ENCODE data around the gene MINDY3. TPM values are rescaled to one million over a fixed set of nuclear protein-coding genes. Genes with fewer than 3 reads are reported as not detected.
"Not testable (repeated sequence)": the region's sequence is repeated elsewhere in the genome, so short reads cannot be mapped to it uniquely, and the experiment has no call there.

Gene MINDY3
- polyA plus RNA-seq, 1 donor from 2014 or later, result 4.5 TPM

- Mint-ChIP-seq H3K27me3 (peaks cover 15% of the 10 kb centered on the region), H3K9me3 (peaks cover 0 to 3% (median 3%) of the 10 kb centered on the region in 3 donors), H3K4me1 (peaks cover 0 to 7% (median 0%) of the 10 kb centered on the region in 3 donors), H3K27ac (no peak overlapping the region), H3K4me3 (no peak overlapping the region), H3K36me3 (no peaks in the 10 kb centered on the region)
Measured at GRCh38 chr10:15865304-15865703, 5.0 kb upstream of the MINDY3 start.

DNA sequence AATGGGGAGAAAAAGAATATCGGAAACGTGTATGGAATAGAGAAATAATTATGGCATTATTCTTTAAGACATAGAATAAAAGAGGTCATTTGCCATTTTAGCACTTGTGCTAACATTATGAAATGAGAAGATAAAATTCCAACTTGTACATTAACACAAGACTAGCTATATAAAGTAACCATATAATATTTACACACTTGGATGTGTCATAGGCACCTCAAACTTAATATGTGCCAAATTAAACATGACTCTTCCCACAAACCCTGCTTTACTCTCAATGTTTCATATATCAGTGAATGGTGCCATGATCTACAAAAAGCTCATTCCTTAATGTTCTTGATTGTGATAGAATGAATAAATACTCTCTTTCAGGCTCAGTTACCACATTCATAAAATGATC lies 4.1 kb upstream of the MINDY3 start:
- no peaks in the 10 kb centered on the region for H3K36me3 Mint-ChIP-seq
- H3K4me1 Mint-ChIP-seq, result peaks cover 3 to 16% (median 4%) of the 10 kb centered on the region in 3 donors
- peak overlapping the region in 1 of 4 donors; percentile 78 for H3K4me3 Mint-ChIP-seq
- peaks cover 0 to 3% (median 3%) of the 10 kb centered on the region in 3 donors for H3K9me3 Mint-ChIP-seq
- H3K27me3 Mint-ChIP-seq, result peaks cover 15% of the 10 kb centered on the region
- H3K27ac Mint-ChIP-seq, result no peak overlapping the region

- H3K4me1 Mint-ChIP-seq, result peaks cover 7 to 16% (median 8%) of the 10 kb centered on the region in 3 donors
- H3K4me3 Mint-ChIP-seq, result peak overlapping the region in 1 of 4 donors; percentile 78
- H3K9me3 Mint-ChIP-seq, result peaks cover 0 to 3% (median 3%) of the 10 kb centered on the region in 3 donors
- H3K27ac Mint-ChIP-seq, result no peak overlapping the region
- H3K27me3 Mint-ChIP-seq, result peaks cover 15% of the 10 kb centered on the region
- no peaks in the 10 kb centered on the region for H3K36me3 Mint-ChIP-seq
Measured at GRCh38 chr10:15863733-15864132, 3.4 kb upstream of the MINDY3 start.

- no peak overlapping the region for H3K27ac Mint-ChIP-seq
- peaks cover 13% of the 10 kb centered on the region for H3K27me3 Mint-ChIP-seq
- no peaks in the 10 kb centered on the region for H3K36me3 Mint-ChIP-seq
- H3K4me3 Mint-ChIP-seq, result peak overlapping the region in 1 of 4 donors; percentile 78
- H3K4me1 Mint-ChIP-seq, result peaks cover 11 to 16% (median 11%) of the 10 kb centered on the region in 3 donors
- peaks cover 0 to 3% (median 3%) of the 10 kb centered on the region in 3 donors for H3K9me3 Mint-ChIP-seq
Measured at GRCh38 chr10:15863323-15863722, 3.0 kb upstream of the MINDY3 start.

DNA sequence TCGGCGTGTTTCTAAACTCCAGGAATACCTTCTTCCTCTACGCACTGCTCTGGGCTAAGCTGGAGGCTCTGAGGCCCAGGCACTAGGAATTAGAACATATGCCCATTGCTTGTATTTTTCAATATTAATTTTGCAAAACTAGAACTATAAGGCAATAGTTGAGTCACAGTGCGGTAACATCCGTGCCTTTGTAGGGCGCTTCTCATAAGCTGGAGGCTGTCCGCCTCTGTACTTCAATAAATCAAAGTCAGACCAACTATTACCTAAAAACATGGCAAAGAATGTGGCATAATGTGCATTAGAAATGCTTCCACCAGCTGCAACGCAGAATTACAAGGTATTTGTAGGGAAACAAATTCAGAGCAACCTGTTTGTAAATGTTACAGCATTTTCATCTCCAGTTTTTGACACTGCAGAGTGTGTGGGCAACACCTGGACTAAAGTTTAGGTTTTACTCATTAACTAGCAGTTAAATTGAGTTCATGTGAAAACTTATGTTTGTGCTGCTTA lies 440 bp upstream of the MINDY3 start:
- Mint-ChIP-seq H3K9me3 (no peaks in the 10 kb centered on the region), H3K4me3 (peak overlapping the region; percentile 96 to 100 (median 99)), H3K27ac (peak overlapping the region; percentile 94 to 98 (median 96)), H3K36me3 (peaks cover 5% of the 10 kb centered on the region), H3K4me1 (peaks cover 25 to 34% (median 27%) of the 10 kb centered on the region in 3 donors), H3K27me3 (peaks cover 4% of the 10 kb centered on the region)

DNA sequence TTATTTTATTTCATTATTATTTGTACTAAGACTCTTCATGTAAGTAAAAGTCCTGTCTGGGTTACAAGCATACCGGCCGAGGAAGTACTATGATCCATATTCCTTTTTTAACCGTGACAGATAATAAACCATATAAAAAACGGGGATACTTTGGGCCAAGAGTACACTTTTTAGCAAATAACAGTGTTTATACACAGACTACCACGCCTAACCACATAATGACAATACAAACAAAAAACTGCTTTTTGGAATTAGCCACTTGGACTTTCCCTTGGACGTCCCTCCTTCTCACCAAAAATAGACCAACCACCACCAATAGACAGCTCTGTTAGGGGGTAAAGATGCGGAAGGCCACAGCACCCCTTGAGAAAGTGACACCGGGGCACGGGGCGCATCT lies 800 bp downstream of the MINDY3 start:
- H3K4me1 Mint-ChIP-seq, result peaks cover 25 to 34% (median 32%) of the 10 kb centered on the region in 3 donors

GRCh38 chr10:15858861-15859281 lies 1.4 kb downstream of the MINDY3 start:
- no peak overlapping the region for H3K27ac Mint-ChIP-seq
- peaks cover 27 to 34% (median 32%) of the 10 kb centered on the region in 3 donors for H3K4me1 Mint-ChIP-seq
- H3K27me3 Mint-ChIP-seq, result peaks cover 1% of the 10 kb centered on the region
- peak overlapping the region; percentile 36 to 100 (median 57) for H3K4me3 Mint-ChIP-seq
- no peaks in the 10 kb centered on the region for H3K9me3 Mint-ChIP-seq
- H3K36me3 Mint-ChIP-seq, result peaks cover 12% of the 10 kb centered on the region

More for the DNA sequence above, 800 bp downstream of the MINDY3 start:
- Mint-ChIP-seq H3K27me3 (peaks cover 1% of the 10 kb centered on the region), H3K36me3 (peaks cover 7% of the 10 kb centered on the region), H3K4me3 (peak overlapping the region; percentile 96 to 100 (median 99)), H3K27ac (peak overlapping the region; percentile 94 to 98 (median 96)), H3K9me3 (no peaks in the 10 kb centered on the region)

GRCh38 chr10:15857107-15857575 lies 3.2 kb downstream of the MINDY3 start:
- Mint-ChIP-seq H3K4me1 (peaks cover 27 to 37% (median 35%) of the 10 kb centered on the region in 3 donors), H3K4me3 (peak overlapping the region in 2 of 4 donors; percentile 65 to 66), H3K36me3 (peaks cover 16% of the 10 kb centered on the region)

GRCh38 chr10:15856328-15857015 lies 3.8 kb downstream of the MINDY3 start:
- Mint-ChIP-seq H3K27ac (no peak overlapping the region), H3K36me3 (peaks cover 20% of the 10 kb centered on the region), H3K4me3 (peak overlapping the region in 3 of 4 donors; percentile 28 to 66 (median 61))

More at GRCh38 chr10:15857107-15857575, 3.2 kb downstream of the MINDY3 start:
- Mint-ChIP-seq H3K27me3 (peaks cover 1% of the 10 kb centered on the region), H3K9me3 (no peaks in the 10 kb centered on the region), H3K27ac (no peak overlapping the region)

DNA sequence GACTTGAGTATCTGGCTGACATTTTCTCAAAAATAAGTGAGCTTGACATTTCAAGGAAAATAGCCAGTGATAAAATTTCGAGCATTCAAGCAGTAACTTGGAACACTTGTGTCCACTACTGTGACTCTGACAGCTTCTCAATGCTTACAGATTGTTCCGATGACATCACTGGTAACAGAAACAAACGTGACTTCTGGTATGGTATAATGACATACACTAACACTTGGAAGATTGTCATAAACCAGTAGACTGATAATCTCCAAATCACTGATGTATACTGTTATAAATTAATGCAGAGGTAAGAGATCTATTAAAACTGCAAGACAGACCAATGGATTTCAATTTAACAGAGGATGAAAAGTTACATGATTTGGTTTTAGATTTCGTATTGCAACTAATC lies 6.5 kb downstream of the MINDY3 start:
- Mint-ChIP-seq H3K4me3 (no peak overlapping the region), H3K27ac (no peak overlapping the region), H3K9me3 (peaks cover 4 to 16% (median 6%) of the 10 kb centered on the region in 3 donors), H3K36me3 (peaks cover 40% of the 10 kb centered on the region), H3K27me3 (no peaks in the 10 kb centered on the region), H3K4me1 (peaks cover 33 to 37% (median 34%) of the 10 kb centered on the region in 3 donors)

More at GRCh38 chr10:15856328-15857015, 3.8 kb downstream of the MINDY3 start:
- peaks cover 0 to 3% (median 3%) of the 10 kb centered on the region in 3 donors for H3K9me3 Mint-ChIP-seq
- H3K27me3 Mint-ChIP-seq, result no peaks in the 10 kb centered on the region
- H3K4me1 Mint-ChIP-seq, result peaks cover 27 to 41% (median 40%) of the 10 kb centered on the region in 3 donors

DNA sequence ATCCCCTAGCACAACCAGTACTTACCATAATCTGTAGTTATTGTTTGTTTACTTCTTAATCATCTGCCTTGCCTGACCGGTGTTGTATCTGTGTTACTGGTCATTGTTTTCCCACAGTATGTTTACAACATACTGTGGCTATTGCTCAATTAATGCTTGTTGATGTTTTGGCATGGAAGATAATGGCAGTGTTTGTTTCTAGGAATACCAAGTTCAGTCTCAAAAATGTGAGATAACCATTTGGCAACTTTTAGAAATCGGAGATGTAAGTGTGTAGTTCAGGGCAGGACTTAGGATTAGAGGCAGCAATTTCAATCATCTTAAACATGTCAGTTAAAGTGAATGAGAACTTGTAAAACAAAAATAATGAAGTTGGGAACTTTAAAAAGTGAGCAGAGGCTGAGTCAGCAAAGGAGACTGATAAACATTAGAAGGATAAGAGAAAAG lies 8.2 kb downstream of the MINDY3 start:
- peaks cover 4 to 16% (median 6%) of the 10 kb centered on the region in 3 donors for H3K9me3 Mint-ChIP-seq
- peaks cover 39% of the 10 kb centered on the region for H3K36me3 Mint-ChIP-seq
- H3K27me3 Mint-ChIP-seq, result no peaks in the 10 kb centered on the region
- H3K4me1 Mint-ChIP-seq, result peaks cover 22 to 26% (median 25%) of the 10 kb centered on the region in 3 donors
- no peak overlapping the region for H3K4me3 Mint-ChIP-seq
- H3K27ac Mint-ChIP-seq, result no peak overlapping the region

GRCh38 chr10:15850337-15850978 lies 9.8 kb downstream of the MINDY3 start:
- Mint-ChIP-seq H3K4me1 (peaks cover 13 to 19% (median 17%) of the 10 kb centered on the region in 3 donors), H3K9me3 (peaks cover 4 to 16% (median 6%) of the 10 kb centered on the region in 3 donors), H3K36me3 (peaks cover 37% of the 10 kb centered on the region)
- not testable (repeated sequence) for H3K27ac Mint-ChIP-seq, H3K27me3 Mint-ChIP-seq, H3K4me3 Mint-ChIP-seq

- Mint-ChIP-seq H3K4me3 (peak overlapping the region in 1 of 4 donors; percentile 77), H3K36me3 (peaks cover 32% of the 10 kb centered on the region), H3K4me1 (peaks cover 9 to 19% (median 16%) of the 10 kb centered on the region in 3 donors), H3K9me3 (peaks cover 4 to 16% (median 6%) of the 10 kb centered on the region in 3 donors), H3K27ac (no peak overlapping the region), H3K27me3 (no peaks in the 10 kb centered on the region)
Measured at GRCh38 chr10:15849316-15849715, 11.0 kb downstream of the MINDY3 start.

- Mint-ChIP-seq H3K27me3 (no peaks in the 10 kb centered on the region), H3K4me1 (peaks cover 10 to 19% (median 16%) of the 10 kb centered on the region in 3 donors), H3K36me3 (peaks cover 29% of the 10 kb centered on the region), H3K4me3 (no peak overlapping the region), H3K9me3 (peaks cover 4 to 16% (median 6%) of the 10 kb centered on the region in 3 donors), H3K27ac (no peak overlapping the region)
Measured at GRCh38 chr10:15847481-15847880, 12.8 kb downstream of the MINDY3 start.

GRCh38 chr10:15844517-15844916 lies 15.8 kb downstream of the MINDY3 start:
- Mint-ChIP-seq H3K27ac (no peak overlapping the region), H3K4me1 (peaks cover 0 to 9% (median 7%) of the 10 kb centered on the region in 3 donors), H3K36me3 (peaks cover 12% of the 10 kb centered on the region), H3K27me3 (no peaks in the 10 kb centered on the region), H3K9me3 (peaks cover 0 to 2% (median 0%) of the 10 kb centered on the region in 3 donors), H3K4me3 (no peak overlapping the region)
